GM23338 (cell line): ENCODE measurements around the gene BMP15.

Experiments used
- CREB1 ChIP-seq: fragments of 250-450 bp; sonication (Bioruptor Pico); IDR thresholded peaks from 2 replicates; pipeline ENCODE4 v1.5.0; 2020; ENCODE audit warnings: low read depth, mild to moderate bottlenecking, moderate library complexity
- EZH2 ChIP-seq: fragments of 200-600 bp; sonication (generic); IDR thresholded peaks from one replicate; pipeline ENCODE4 v1.8.0; 2017; ENCODE audit warnings: antibody characterized with exemption, mild to moderate bottlenecking, low read depth; ENCODE audit not compliant: unreplicated experiment
- EZH2phosphoT487 ChIP-seq: fragments of 200-600 bp; sonication (generic); IDR thresholded peaks from one replicate; pipeline ENCODE4 v1.8.1; 2018; ENCODE audit warnings: antibody characterized with exemption; ENCODE audit not compliant: unreplicated experiment
- JUNB ChIP-seq: IDR thresholded peaks from one replicate; pipeline ENCODE4 v1.6.1; 2016; ENCODE audit warnings: antibody characterized with exemption; ENCODE audit not compliant: unreplicated experiment
- NANOG ChIP-seq: IDR thresholded peaks from 2 replicates; pipeline ENCODE4 v1.6.1; 2016; ENCODE audit warnings: antibody characterized with exemption, borderline replicate concordance
- POLR2AphosphoS5 ChIP-seq: IDR thresholded peaks from 2 replicates; pipeline ENCODE4 v1.6.1; 2016; ENCODE audit warnings: antibody characterized with exemption, low read depth
- STAT1 ChIP-seq: IDR thresholded peaks from one replicate; pipeline ENCODE4 v1.6.1; 2016; ENCODE audit warnings: antibody characterized with exemption; ENCODE audit not compliant: unreplicated experiment
- ZNF114 ChIP-seq: fragments of 250-450 bp; sonication (Bioruptor Pico); IDR thresholded peaks from 2 replicates; pipeline ENCODE4 v1.5.0; 2020; ENCODE audit warnings: mild to moderate bottlenecking, moderate library complexity
- TF ChIP-seq, protein P1 (sequence below), 2 experiments: fragments of 200-600 bp in 1 of 2; sonication (generic) in 1 of 2; conservative IDR thresholded peaks; 2 replicates each; pipeline versions ENCODE4 v1.5.1 to v1.6.1; 2016 to 2017; ENCODE audit warnings: antibody characterized with exemption in 2 of 2, low read depth in 2 of 2, mild to moderate bottlenecking in 2 of 2, moderate library complexity in 1 of 2
- TF ChIP-seq, protein P2 (sequence below): IDR thresholded peaks from one replicate; pipeline ENCODE4 v1.6.1; 2018; ENCODE audit warnings: antibody characterized with exemption; ENCODE audit not compliant: unreplicated experiment

DNA sequence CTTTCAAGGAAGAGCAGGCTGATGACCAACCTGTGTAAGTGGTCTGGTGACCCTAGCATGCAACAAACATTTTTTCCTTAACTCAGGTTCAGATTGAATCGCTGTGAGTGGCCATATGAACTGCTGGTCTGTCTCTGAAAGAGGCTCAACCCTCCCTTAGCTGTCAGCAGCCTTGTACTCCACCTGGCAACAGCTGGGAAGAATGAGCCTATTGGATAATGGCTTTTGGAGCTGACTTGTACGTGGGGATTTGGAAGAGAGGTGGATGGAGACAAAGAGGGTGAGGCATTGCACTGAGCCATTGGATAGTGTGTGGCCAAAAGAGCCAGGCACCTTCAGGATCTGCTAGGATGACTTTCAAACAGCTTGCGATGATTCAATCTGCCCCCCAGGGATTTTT is 35.7 kb upstream of the BMP15 start:
- TF ChIP-seq JUNB (no peak), EZH2 (no peak), CREB1 (CRISPR knock-in tag) (no peak), ZNF114 (CRISPR knock-in tag) (no peak), EZH2phosphoT487 (no peak), POLR2AphosphoS5 (no peak), STAT1 (no peak), NANOG (no peak)
- TF ChIP-seq, protein P1, sequence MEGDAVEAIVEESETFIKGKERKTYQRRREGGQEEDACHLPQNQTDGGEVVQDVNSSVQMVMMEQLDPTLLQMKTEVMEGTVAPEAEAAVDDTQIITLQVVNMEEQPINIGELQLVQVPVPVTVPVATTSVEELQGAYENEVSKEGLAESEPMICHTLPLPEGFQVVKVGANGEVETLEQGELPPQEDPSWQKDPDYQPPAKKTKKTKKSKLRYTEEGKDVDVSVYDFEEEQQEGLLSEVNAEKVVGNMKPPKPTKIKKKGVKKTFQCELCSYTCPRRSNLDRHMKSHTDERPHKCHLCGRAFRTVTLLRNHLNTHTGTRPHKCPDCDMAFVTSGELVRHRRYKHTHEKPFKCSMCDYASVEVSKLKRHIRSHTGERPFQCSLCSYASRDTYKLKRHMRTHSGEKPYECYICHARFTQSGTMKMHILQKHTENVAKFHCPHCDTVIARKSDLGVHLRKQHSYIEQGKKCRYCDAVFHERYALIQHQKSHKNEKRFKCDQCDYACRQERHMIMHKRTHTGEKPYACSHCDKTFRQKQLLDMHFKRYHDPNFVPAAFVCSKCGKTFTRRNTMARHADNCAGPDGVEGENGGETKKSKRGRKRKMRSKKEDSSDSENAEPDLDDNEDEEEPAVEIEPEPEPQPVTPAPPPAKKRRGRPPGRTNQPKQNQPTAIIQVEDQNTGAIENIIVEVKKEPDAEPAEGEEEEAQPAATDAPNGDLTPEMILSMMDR (conservative IDR thresholded peaks at IDR 0.05; ENCODE audit: low read depth in 2 of 2) = no peak
- TF ChIP-seq, protein P2, sequence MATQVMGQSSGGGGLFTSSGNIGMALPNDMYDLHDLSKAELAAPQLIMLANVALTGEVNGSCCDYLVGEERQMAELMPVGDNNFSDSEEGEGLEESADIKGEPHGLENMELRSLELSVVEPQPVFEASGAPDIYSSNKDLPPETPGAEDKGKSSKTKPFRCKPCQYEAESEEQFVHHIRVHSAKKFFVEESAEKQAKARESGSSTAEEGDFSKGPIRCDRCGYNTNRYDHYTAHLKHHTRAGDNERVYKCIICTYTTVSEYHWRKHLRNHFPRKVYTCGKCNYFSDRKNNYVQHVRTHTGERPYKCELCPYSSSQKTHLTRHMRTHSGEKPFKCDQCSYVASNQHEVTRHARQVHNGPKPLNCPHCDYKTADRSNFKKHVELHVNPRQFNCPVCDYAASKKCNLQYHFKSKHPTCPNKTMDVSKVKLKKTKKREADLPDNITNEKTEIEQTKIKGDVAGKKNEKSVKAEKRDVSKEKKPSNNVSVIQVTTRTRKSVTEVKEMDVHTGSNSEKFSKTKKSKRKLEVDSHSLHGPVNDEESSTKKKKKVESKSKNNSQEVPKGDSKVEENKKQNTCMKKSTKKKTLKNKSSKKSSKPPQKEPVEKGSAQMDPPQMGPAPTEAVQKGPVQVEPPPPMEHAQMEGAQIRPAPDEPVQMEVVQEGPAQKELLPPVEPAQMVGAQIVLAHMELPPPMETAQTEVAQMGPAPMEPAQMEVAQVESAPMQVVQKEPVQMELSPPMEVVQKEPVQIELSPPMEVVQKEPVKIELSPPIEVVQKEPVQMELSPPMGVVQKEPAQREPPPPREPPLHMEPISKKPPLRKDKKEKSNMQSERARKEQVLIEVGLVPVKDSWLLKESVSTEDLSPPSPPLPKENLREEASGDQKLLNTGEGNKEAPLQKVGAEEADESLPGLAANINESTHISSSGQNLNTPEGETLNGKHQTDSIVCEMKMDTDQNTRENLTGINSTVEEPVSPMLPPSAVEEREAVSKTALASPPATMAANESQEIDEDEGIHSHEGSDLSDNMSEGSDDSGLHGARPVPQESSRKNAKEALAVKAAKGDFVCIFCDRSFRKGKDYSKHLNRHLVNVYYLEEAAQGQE = no peak
